ENCODE measurements around the gene ZC2HC1C. TPM values are rescaled to one million over a fixed set of nuclear protein-coding genes. Genes with fewer than 3 reads are reported as not detected.
"Not testable (repeated sequence)": the region's sequence is repeated elsewhere in the genome, so short reads cannot be mapped to it uniquely, and the experiment has no call there.

Gene ZC2HC1C
- total RNA-seq, 1 experiment from 2014 or later: not detected

DNA sequence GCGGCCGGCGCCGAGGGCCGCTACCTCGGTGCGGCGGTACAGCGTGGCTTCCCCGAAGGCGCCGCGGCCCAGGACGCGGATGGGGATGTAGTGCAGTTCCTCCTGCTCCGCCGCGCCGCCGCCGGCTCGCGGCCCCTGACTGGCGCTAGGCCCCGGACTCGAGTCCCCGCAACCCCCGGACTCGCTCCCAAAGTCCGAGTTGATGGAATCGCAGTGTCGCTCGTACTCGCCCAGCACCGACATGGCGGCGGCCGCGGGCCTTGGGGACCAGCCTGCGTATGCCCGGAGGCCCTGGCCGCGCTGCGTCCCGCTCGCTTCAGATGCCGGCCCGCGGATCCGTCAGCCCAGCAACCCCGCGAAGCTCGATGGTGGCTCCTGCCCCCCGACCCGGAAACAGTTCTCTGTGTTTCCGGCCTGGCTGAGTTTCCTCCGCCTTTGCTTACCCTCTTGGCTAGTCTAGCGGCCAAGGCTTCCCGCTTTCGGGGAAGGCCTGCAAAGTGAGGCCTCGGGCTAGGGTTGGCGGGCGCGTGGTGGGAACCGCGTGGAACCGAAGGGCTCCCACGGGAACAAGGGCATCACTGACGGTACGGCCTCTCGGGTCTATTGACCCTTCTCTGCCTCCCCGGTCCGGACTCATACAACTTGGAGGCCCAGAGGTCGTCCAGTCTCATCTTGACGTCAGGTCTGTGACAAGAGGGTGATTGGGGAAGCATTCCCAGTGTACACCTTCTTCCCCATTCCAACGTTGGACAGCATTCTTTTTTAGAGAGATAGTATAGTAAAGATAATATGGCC is 57.4 kb downstream of the ZC2HC1C start, which contains the start of gene NEK9:
Gene NEK9 (minus strand): TSS at position 370 of the 795 bp plus-strand sequence. CDS start 127 bp downstream, at position 243.
- Histone ChIP-seq H3K27ac (peak within 1 kb of the TSS; percentile 83), H3K27me3 (no peaks in the 10 kb centered on the region), H3K36me3 (no peaks in the 10 kb centered on the region), H3K4me1 (peaks cover 4% of the 10 kb centered on the region; the same call in 1 of the 2 replicates), H3K4me3 (peak within 1 kb of the TSS; percentile 90), H3K9me3 (replicated peaks) (no peaks in the 10 kb centered on the region)
- DNase-seq: peak; percentile 91 to 92

DNA sequence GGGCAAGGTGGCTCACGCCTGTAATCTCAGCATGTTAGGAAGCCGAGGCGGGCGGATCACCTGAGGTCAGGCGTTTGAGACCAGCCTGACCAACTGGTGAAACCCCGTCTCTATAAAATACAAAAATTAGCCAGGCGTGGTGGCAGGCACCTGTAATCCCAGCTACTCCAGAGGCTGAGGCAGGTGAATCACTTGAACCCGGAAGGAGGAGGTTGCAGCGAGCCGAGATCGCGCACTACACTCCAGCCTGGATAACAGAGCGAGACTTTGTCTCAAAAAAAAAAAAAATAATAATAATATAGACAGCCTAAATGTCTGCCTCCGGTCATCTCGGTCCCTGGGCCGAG is 58.0 kb downstream of the ZC2HC1C start:
- DNase-seq; H3K36me3 ChIP-seq; H3K9me3 ChIP-seq (replicated peaks); H3K27me3 ChIP-seq; H3K4me1 ChIP-seq: not testable (repeated sequence)
- Histone ChIP-seq H3K4me3 (peak overlapping the region; percentile 90), H3K27ac (peak overlapping the region; percentile 83)

DNA sequence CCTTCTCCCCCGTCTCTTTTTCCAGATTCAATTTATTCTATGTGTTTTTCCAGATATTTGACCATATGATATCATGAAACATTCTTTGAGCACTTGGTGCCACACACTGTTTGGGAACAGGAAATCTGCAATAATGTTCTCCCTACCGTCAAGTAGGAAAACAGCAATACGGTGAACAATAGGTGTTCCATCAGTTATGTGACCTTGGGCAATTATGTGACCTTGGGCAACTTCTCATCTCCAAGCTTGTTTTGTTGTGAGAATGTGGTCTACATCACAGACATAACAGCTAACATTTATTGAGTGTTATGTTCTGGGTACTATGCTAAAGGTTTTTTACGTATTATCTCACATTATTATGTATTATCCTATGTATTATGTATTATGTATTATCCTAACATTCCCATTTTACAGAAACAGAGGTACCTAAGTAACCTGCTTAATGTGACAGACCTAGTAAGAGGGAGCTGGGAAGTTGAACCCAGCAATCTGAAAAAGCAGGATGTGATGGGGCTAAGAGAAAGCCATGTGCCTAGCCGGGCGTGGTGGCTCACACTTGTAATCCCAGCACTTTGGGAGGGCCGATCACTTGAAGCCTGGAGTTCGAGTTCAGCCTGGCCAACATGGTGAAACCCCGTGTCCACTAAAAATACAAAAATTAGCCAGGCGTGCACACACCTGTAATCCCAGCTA is 58.6 kb downstream of the ZC2HC1C start:
- Histone ChIP-seq H3K9me3 (replicated peaks) (no peaks in the 10 kb centered on the region), H3K27me3 (no peaks in the 10 kb centered on the region), H3K4me1 (peaks cover 4% of the 10 kb centered on the region; the same call in 1 of the 2 replicates), H3K36me3 (peaks cover 2% of the 10 kb centered on the region; the same call in 1 of the 2 replicates), H3K27ac (no peak overlapping the region), H3K4me3 (no peak overlapping the region)
- no peak for DNase-seq

DNA sequence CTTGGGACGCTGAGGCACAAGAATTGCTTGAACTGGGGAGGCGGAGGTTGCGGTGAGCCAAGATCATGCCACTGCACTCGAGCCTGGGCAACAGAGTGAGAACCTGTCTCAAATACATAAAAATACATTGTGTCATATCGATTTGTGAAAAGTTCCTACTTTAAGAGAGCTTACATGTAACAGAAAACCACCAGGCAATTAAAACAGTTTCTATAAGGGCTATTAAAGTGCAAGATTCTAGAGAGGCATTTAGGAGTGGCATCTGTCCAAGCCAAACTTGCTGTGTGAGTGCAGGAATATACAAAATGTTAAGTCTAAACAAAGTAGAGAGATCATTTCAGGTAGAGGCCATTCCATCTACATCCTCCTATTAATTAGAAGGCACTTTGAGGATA is 59.2 kb downstream of the ZC2HC1C start:
- no peaks in the 10 kb centered on the region for H3K27me3 ChIP-seq
- H3K36me3 ChIP-seq: peaks cover 5% of the 10 kb centered on the region
- no peaks in the 10 kb centered on the region for H3K9me3 ChIP-seq (replicated peaks)
- DNase-seq: no peak
- no peak overlapping the region for H3K4me3 ChIP-seq
- H3K4me1 ChIP-seq: peaks cover 4% of the 10 kb centered on the region; the same call in 1 of the 2 replicates
- H3K27ac ChIP-seq: no peak overlapping the region

Other genes with a start within 250 kb of the ZC2HC1C start
- not detected in 2 replicates for gene PROX2, start 193.5 kb upstream of the ZC2HC1C start, total RNA-seq (2014; rRNA removed; shearing (Covaris generic))
- gene DLST, start 187.7 kb upstream of the ZC2HC1C start, total RNA-seq (2014; rRNA removed; shearing (Covaris generic)): 41.6 and 49.8 TPM in 2 replicates
- 1.8 TPM in 2 replicates for gene RPS6KL1, start 146.4 kb upstream of the ZC2HC1C start, total RNA-seq (2014; rRNA removed; shearing (Covaris generic))
- gene PGF, start 114.0 kb upstream of the ZC2HC1C start, total RNA-seq (2014; rRNA removed; shearing (Covaris generic)): 115 and 120 TPM in 2 replicates
- 56.8 and 64.7 TPM in 2 replicates for gene EIF2B2, start 66.7 kb upstream of the ZC2HC1C start, total RNA-seq (2014; rRNA removed; shearing (Covaris generic))
- gene MLH3, start 18.2 kb upstream of the ZC2HC1C start, total RNA-seq (2014; rRNA removed; shearing (Covaris generic)): 6.9 and 9.3 TPM in 2 replicates
- gene ACYP1, start 5.6 kb upstream of the ZC2HC1C start, total RNA-seq (2014; rRNA removed; shearing (Covaris generic)): 31.9 and 43.1 TPM in 2 replicates
- gene NEK9, start 57.4 kb downstream of the ZC2HC1C start, total RNA-seq (2014; rRNA removed; shearing (Covaris generic)): 40.0 and 44.8 TPM in 2 replicates
- gene TMED10, start 107.0 kb downstream of the ZC2HC1C start, total RNA-seq (2014; rRNA removed; shearing (Covaris generic)): 119 and 123 TPM in 2 replicates
- gene FOS, start 209.2 kb downstream of the ZC2HC1C start, total RNA-seq (2014; rRNA removed; shearing (Covaris generic)): 2.9 and 3.1 TPM in 2 replicates

All from SJCRH30 (cell line).